IPS-20b (cell line): ENCODE data around the gene TCEAL4.
A peak's percentile ranks its signal among the peaks of the same experiment; 100 is the strongest.
"Not testable (repeated sequence)": the region's sequence is repeated elsewhere in the genome, so short reads cannot be mapped to it uniquely, and the experiment has no call there.

Source experiments
- H3K27ac ChIP-seq: one replicate; pipeline ENCODE4 v1.5.1; 2013; ENCODE audit warnings: low read length
- H3K27me3 ChIP-seq: 2 replicates; pipeline ENCODE4 v1.6.1; 2013; ENCODE audit warnings: mild to moderate bottlenecking, low read length, inconsistent platforms; ENCODE audit not compliant: insufficient read depth
- H3K36me3 ChIP-seq: 2 replicates; pipeline ENCODE4 v1.6.1; 2013; ENCODE audit warnings: low read depth, mild to moderate bottlenecking, inconsistent platforms, low read length, moderate library complexity; ENCODE audit not compliant: insufficient read depth
- H3K4me1 ChIP-seq: 2 replicates; pipeline ENCODE4 v1.6.1; 2013; ENCODE audit warnings: mild to moderate bottlenecking, control low read depth, inconsistent platforms, low read length, moderate library complexity; ENCODE audit not compliant: insufficient read depth
- H3K4me3 ChIP-seq: 2 replicates; pipeline ENCODE4 v1.5.1; 2013; ENCODE audit warnings: mild to moderate bottlenecking, low read length, inconsistent platforms
- H3K9ac ChIP-seq: 2 replicates; pipeline ENCODE4 v1.6.1; 2013; ENCODE audit warnings: low read depth, mild to moderate bottlenecking, inconsistent platforms, low read length, moderate library complexity
- H3K9me3 ChIP-seq: 2 replicates; pipeline ENCODE4 v1.6.1; 2013; ENCODE audit warnings: mild to moderate bottlenecking, low read depth, low read length, inconsistent platforms; ENCODE audit not compliant: insufficient read depth

Gene TCEAL4

GRCh38 chrX:103556963-103557612, 28.2 kb upstream of the TCEAL4 start:
- Histone ChIP-seq H3K27ac (no peak overlapping the region), H3K4me1 (no peaks in the 10 kb centered on the region), H3K9me3 (no peaks in the 10 kb centered on the region), H3K4me3 (no peak overlapping the region), H3K27me3 (no peaks in the 10 kb centered on the region), H3K36me3 (no peaks in the 10 kb centered on the region), H3K9ac (no peak overlapping the region)

GRCh38 chrX:103560256-103560655, 25.1 kb upstream of the TCEAL4 start:
- no peaks in the 10 kb centered on the region for H3K4me1 ChIP-seq

DNA sequence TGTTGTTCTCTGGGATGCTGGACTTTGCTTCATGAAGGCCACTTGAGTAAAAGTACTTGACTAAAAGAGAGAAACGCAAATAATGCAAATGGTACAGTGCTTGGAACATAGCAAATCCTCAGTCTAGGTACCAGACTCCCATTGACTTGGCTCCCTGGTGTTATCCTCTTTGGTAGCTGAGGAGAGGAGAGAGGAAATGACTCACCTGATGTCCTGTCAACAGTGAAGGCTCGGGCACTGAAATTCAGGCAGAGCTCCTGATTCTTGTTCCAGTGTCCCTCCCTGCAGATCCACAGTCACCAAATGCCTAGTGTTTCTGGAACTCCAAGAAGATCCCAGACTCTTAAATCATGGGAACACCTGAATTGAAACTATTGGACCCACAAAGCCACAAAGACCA, 22.5 kb upstream of the TCEAL4 start:
- Histone ChIP-seq H3K4me3 (no peak overlapping the region), H3K9me3 (no peaks in the 10 kb centered on the region), H3K27me3 (no peaks in the 10 kb centered on the region), H3K27ac (no peak overlapping the region), H3K9ac (no peak overlapping the region), H3K4me1 (no peaks in the 10 kb centered on the region), H3K36me3 (no peaks in the 10 kb centered on the region)

More at GRCh38 chrX:103560256-103560655, 25.1 kb upstream of the TCEAL4 start:
- H3K36me3 ChIP-seq: no peaks in the 10 kb centered on the region
- H3K4me3 ChIP-seq: no peak overlapping the region
- H3K9ac ChIP-seq: no peak overlapping the region
- H3K27ac ChIP-seq: no peak overlapping the region
- no peaks in the 10 kb centered on the region for H3K27me3 ChIP-seq
- no peaks in the 10 kb centered on the region for H3K9me3 ChIP-seq

DNA sequence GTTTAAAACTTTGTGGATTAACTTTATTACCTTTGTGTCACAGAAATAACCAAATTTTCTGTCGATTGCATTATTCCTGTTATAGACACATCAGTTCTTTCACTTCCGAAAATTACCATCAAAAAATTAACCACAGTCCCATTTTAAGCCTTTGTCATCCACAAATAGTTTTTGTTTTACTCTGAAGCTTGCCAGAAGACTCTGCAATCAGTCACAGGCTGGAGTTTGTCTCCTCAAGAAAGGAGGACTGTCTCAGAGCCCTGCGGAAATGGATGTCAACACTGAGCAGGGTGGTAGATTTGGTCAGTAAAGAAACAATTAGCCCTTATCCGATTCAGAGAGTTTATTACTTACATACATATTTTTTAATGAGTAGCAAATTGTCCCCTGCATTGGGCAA, 20.1 kb upstream of the TCEAL4 start:
- Histone ChIP-seq H3K9me3 (no peaks in the 10 kb centered on the region), H3K36me3 (no peaks in the 10 kb centered on the region), H3K27ac (no peak overlapping the region), H3K4me1 (no peaks in the 10 kb centered on the region), H3K4me3 (no peak overlapping the region), H3K9ac (no peak overlapping the region), H3K27me3 (no peaks in the 10 kb centered on the region)

DNA sequence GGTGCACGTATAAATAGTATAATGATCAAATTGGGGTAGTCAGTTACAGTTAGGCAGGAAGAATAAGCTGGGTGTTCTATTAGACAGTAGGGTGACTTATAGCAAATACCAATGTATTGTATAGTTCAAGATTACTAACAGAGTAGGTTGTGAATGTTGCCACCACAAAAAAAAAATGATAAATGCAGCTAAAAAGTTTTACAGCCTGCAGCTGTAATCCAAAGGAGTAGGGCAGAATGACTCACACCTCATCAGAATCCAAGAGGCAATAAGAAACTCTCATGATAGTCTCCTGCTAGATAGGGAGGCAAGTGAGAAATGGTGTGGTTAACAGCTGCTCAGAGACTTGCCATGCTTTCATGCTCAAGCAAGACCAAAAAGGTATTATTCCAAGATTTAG, 19.6 kb upstream of the TCEAL4 start:
- no peak overlapping the region for H3K27ac ChIP-seq
- H3K9me3 ChIP-seq: no peaks in the 10 kb centered on the region
- H3K36me3 ChIP-seq: no peaks in the 10 kb centered on the region
- no peaks in the 10 kb centered on the region for H3K4me1 ChIP-seq
- no peak overlapping the region for H3K9ac ChIP-seq
- no peak overlapping the region for H3K4me3 ChIP-seq
- H3K27me3 ChIP-seq: no peaks in the 10 kb centered on the region

GRCh38 chrX:103571121-103571520, 14.2 kb upstream of the TCEAL4 start:
- Histone ChIP-seq H3K4me3 (no peak overlapping the region), H3K27ac (no peak overlapping the region), H3K36me3 (no peaks in the 10 kb centered on the region), H3K9ac (no peak overlapping the region), H3K27me3 (no peaks in the 10 kb centered on the region), H3K4me1 (no peaks in the 10 kb centered on the region), H3K9me3 (no peaks in the 10 kb centered on the region)

DNA sequence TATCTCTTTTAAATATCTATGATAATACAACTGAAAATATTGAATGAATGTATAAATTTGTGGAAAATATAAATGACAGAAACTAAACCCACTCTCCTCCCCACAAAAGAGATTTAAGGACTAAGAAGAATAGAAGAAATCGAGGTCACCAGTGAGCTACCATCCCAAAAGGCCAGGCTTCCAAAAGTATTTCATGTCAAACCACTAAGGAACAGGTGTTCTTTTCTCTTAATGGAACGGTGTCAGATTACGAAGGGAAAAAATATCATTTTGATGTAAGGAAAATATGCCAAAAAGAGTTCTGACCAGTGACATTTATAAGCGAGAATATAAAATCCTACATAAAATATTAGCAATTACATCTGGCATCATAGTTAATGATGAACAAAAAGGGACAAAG, 13.6 kb upstream of the TCEAL4 start:
- Histone ChIP-seq H3K9me3 (no peaks in the 10 kb centered on the region), H3K27ac (no peak overlapping the region), H3K27me3 (no peaks in the 10 kb centered on the region), H3K36me3 (no peaks in the 10 kb centered on the region), H3K4me1 (no peaks in the 10 kb centered on the region), H3K4me3 (no peak overlapping the region), H3K9ac (no peak overlapping the region)

- no peaks in the 10 kb centered on the region for H3K9me3 ChIP-seq
- H3K27me3 ChIP-seq: no peaks in the 10 kb centered on the region
- H3K9ac ChIP-seq: no peak overlapping the region
- no peaks in the 10 kb centered on the region for H3K36me3 ChIP-seq
- no peaks in the 10 kb centered on the region for H3K4me1 ChIP-seq
- H3K4me3 ChIP-seq: no peak overlapping the region
- no peak overlapping the region for H3K27ac ChIP-seq
Observed at GRCh38 chrX:103573202-103573601, 12.1 kb upstream of the TCEAL4 start.

DNA sequence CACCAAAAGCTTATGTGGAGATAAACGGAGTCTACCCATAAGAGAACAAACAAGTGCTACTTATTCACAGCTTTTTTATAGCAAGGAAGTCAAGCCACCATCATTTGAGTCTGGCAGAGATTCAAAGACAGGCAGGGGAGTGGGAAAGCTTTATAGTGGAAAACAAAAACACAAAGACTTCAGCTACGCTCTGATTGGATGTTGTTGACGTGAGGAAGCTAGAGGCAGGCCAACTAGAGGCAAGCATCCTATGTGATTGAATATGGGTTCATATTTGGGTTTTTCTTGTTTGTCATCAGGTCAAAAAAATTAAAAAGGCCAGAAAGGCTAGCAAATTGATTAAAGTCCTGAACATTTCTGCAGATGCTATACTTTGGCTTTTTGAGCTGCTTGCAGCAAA, 719 bp upstream of the TCEAL4 start:
- Histone ChIP-seq H3K9me3 (no peaks in the 10 kb centered on the region), H3K4me1 (no peaks in the 10 kb centered on the region; the same call in 1 of the 2 replicates), H3K9ac (no peak overlapping the region), H3K27me3 (no peaks in the 10 kb centered on the region; the same call in 1 of the 2 replicates), H3K4me3 (peak overlapping the region; percentile 88), H3K36me3 (0 out of 2 replicates have a peak, but pooled peaks cover 10% of the 10 kb centered on the region), H3K27ac (no peak overlapping the region)

- Histone ChIP-seq H3K9ac (peak overlapping the region; percentile 86), H3K4me1 (no peaks in the 10 kb centered on the region; the same call in 1 of the 2 replicates), H3K27me3 (no peaks in the 10 kb centered on the region; the same call in 1 of the 2 replicates), H3K4me3 (peak overlapping the region; percentile 88), H3K36me3 (0 out of 2 replicates have a peak, but pooled peaks cover 10% of the 10 kb centered on the region), H3K27ac (no peak overlapping the region), H3K9me3 (no peaks in the 10 kb centered on the region)
Observed at GRCh38 chrX:103586314-103586646, 965 bp downstream of the TCEAL4 start.

DNA sequence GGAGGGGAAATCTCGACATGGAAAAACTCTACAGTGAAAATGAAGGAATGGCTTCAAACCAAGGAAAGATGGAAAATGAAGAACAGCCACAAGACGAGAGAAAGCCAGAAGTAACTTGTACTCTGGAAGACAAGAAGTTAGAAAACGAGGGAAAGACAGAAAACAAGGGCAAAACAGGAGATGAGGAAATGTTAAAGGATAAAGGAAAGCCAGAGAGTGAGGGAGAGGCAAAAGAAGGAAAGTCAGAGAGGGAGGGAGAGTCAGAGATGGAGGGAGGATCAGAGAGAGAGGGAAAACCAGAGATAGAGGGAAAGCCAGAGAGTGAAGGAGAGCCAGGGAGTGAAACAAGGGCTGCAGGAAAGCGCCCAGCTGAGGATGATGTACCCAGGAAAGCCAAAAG, 1.3 kb downstream of the TCEAL4 start:
- Histone ChIP-seq H3K27me3 (no peaks in the 10 kb centered on the region), H3K27ac (no peak overlapping the region), H3K9me3 (no peaks in the 10 kb centered on the region), H3K9ac (peak overlapping the region; percentile 86; the same call in 1 of the 2 replicates), H3K4me1 (no peaks in the 10 kb centered on the region; the same call in 1 of the 2 replicates), H3K36me3 (0 out of 2 replicates have a peak, but pooled peaks cover 10% of the 10 kb centered on the region), H3K4me3 (peak overlapping the region; percentile 88)

- H3K36me3 ChIP-seq: 0 out of 2 replicates have a peak, but pooled peaks cover 15% of the 10 kb centered on the region
- H3K27ac ChIP-seq, H3K9me3 ChIP-seq, H3K4me3 ChIP-seq, H3K4me1 ChIP-seq, H3K9ac ChIP-seq, H3K27me3 ChIP-seq: not testable (repeated sequence)
Observed at GRCh38 chrX:103592295-103592694, 7.0 kb downstream of the TCEAL4 start.
